Activated naive CD8-positive, alpha-beta T cell treated with anti-CD3 and anti-CD28 coated beads for 36 hours (primary cell): ENCODE data around the gene PRRC2B. TPM values are rescaled to one million over a fixed set of nuclear protein-coding genes. Genes with fewer than 3 reads are reported as not detected.
"Not testable (repeated sequence)": the region's sequence is repeated elsewhere in the genome, so short reads cannot be mapped to it uniquely, and the experiment has no call there.

Experiments
- DNase-seq: peaks from one replicate; pipeline ENCODE4 v3.0.0; 2021
- H3K27ac Mint-ChIP-seq: one replicate; pipeline ENCODE4 v1.8.0; 2022; ENCODE audit warnings: mild to moderate bottlenecking, moderate library complexity, mixed read lengths
- H3K27me3 Mint-ChIP-seq: one replicate; pipeline ENCODE4 v1.8.0; 2022; ENCODE audit warnings: mild to moderate bottlenecking, mixed read lengths
- H3K36me3 Mint-ChIP-seq: one replicate; pipeline ENCODE4 v1.8.0; 2021; ENCODE audit warnings: mild to moderate bottlenecking, mixed read lengths
- H3K4me1 Mint-ChIP-seq: one replicate; pipeline ENCODE4 v1.8.0; 2021; ENCODE audit warnings: mixed read lengths
- H3K4me3 Mint-ChIP-seq: one replicate; pipeline ENCODE4 v1.8.0; 2022; ENCODE audit warnings: mild to moderate bottlenecking, moderate library complexity, mixed read lengths
- H3K9me3 Mint-ChIP-seq: one replicate; pipeline ENCODE4 v1.8.0; 2022; ENCODE audit warnings: mixed read lengths
- total RNA-seq, 2 experiments: library from RNA; stranded (reverse); gene quantifications; one replicate each; pipeline ENCODE4 v1.2.3, GENCODE V29; 2021

The PRRC2B gene
- total RNA-seq, 2 experiments from 2014 or later, result 128 to 135 TPM

- Mint-ChIP-seq H3K27me3 (no peaks in the 10 kb centered on the region), H3K4me1 (peaks cover 22% of the 10 kb centered on the region), H3K27ac (peak overlapping the region; percentile 67), H3K9me3 (no peaks in the 10 kb centered on the region), H3K4me3 (no peak overlapping the region), H3K36me3 (peaks cover 41% of the 10 kb centered on the region)
- DNase-seq, result no peak
These were observed 54.9 kb downstream of the PRRC2B start for GRCh38 chr9:131448818-131449217.

- Mint-ChIP-seq H3K4me3 (no peak overlapping the region), H3K27ac (peak overlapping the region; percentile 67), H3K27me3 (no peaks in the 10 kb centered on the region), H3K36me3 (peaks cover 43% of the 10 kb centered on the region), H3K9me3 (no peaks in the 10 kb centered on the region), H3K4me1 (peaks cover 24% of the 10 kb centered on the region)
- no peak for DNase-seq
These were observed 55.4 kb downstream of the PRRC2B start for GRCh38 chr9:131449276-131449675.

- H3K9me3 Mint-ChIP-seq, result no peaks in the 10 kb centered on the region
- H3K4me1 Mint-ChIP-seq, result peaks cover 22% of the 10 kb centered on the region
- peaks cover 39% of the 10 kb centered on the region for H3K36me3 Mint-ChIP-seq
- H3K27ac Mint-ChIP-seq, result peak overlapping the region; percentile 4
- H3K27me3 Mint-ChIP-seq, result no peaks in the 10 kb centered on the region
- no peak for DNase-seq
- H3K4me3 Mint-ChIP-seq, result no peak overlapping the region
These were observed 60.1 kb downstream of the PRRC2B start for GRCh38 chr9:131454028-131454427.

GRCh38 chr9:131455655-131456054 lies 61.8 kb downstream of the PRRC2B start:
- H3K9me3 Mint-ChIP-seq, H3K4me3 Mint-ChIP-seq, H3K27ac Mint-ChIP-seq, DNase-seq, H3K27me3 Mint-ChIP-seq: not testable (repeated sequence)
- Mint-ChIP-seq H3K36me3 (peaks cover 27% of the 10 kb centered on the region), H3K4me1 (peaks cover 20% of the 10 kb centered on the region)

GRCh38 chr9:131457746-131458145 lies 63.9 kb downstream of the PRRC2B start:
- Mint-ChIP-seq H3K9me3 (no peaks in the 10 kb centered on the region), H3K27me3 (no peaks in the 10 kb centered on the region), H3K36me3 (peaks cover 30% of the 10 kb centered on the region), H3K27ac (peak overlapping the region; percentile 71), H3K4me3 (no peak overlapping the region), H3K4me1 (peaks cover 9% of the 10 kb centered on the region)
- no peak for DNase-seq

- DNase-seq, result no peak
- Mint-ChIP-seq H3K27me3 (no peaks in the 10 kb centered on the region), H3K4me1 (peaks cover 6% of the 10 kb centered on the region), H3K36me3 (peaks cover 26% of the 10 kb centered on the region), H3K9me3 (no peaks in the 10 kb centered on the region), H3K4me3 (no peak overlapping the region), H3K27ac (no peak overlapping the region)
These were observed 65.2 kb downstream of the PRRC2B start for GRCh38 chr9:131459056-131459455.

GRCh38 chr9:131461166-131461565 lies 67.3 kb downstream of the PRRC2B start:
- DNase-seq, result no peak
- H3K4me1 Mint-ChIP-seq, result peaks cover 2% of the 10 kb centered on the region
- no peaks in the 10 kb centered on the region for H3K27me3 Mint-ChIP-seq
- H3K36me3 Mint-ChIP-seq, result peaks cover 20% of the 10 kb centered on the region
- peak overlapping the region; percentile 43 for H3K27ac Mint-ChIP-seq
- no peak overlapping the region for H3K4me3 Mint-ChIP-seq
- no peaks in the 10 kb centered on the region for H3K9me3 Mint-ChIP-seq

- no peaks in the 10 kb centered on the region for H3K27me3 Mint-ChIP-seq
- DNase-seq, result no peak
- no peaks in the 10 kb centered on the region for H3K9me3 Mint-ChIP-seq
- no peak overlapping the region for H3K27ac Mint-ChIP-seq
- peaks cover 2% of the 10 kb centered on the region for H3K4me1 Mint-ChIP-seq
- peaks cover 26% of the 10 kb centered on the region for H3K36me3 Mint-ChIP-seq
- no peak overlapping the region for H3K4me3 Mint-ChIP-seq
These were observed 70.6 kb downstream of the PRRC2B start for GRCh38 chr9:131464354-131465000.

- no peak for DNase-seq
- no peak overlapping the region for H3K27ac Mint-ChIP-seq
- no peak overlapping the region for H3K4me3 Mint-ChIP-seq
- no peaks in the 10 kb centered on the region for H3K27me3 Mint-ChIP-seq
- no peaks in the 10 kb centered on the region for H3K4me1 Mint-ChIP-seq
- peaks cover 33% of the 10 kb centered on the region for H3K36me3 Mint-ChIP-seq
- H3K9me3 Mint-ChIP-seq, result no peaks in the 10 kb centered on the region
These were observed 71.5 kb downstream of the PRRC2B start for GRCh38 chr9:131465401-131465800.

- H3K27me3 Mint-ChIP-seq, result no peaks in the 10 kb centered on the region
- no peak overlapping the region for H3K4me3 Mint-ChIP-seq
- H3K4me1 Mint-ChIP-seq, result no peaks in the 10 kb centered on the region
- H3K36me3 Mint-ChIP-seq, result peaks cover 38% of the 10 kb centered on the region
- no peak overlapping the region for H3K27ac Mint-ChIP-seq
- no peak for DNase-seq
- H3K9me3 Mint-ChIP-seq, result no peaks in the 10 kb centered on the region
These were observed 73.5 kb downstream of the PRRC2B start for GRCh38 chr9:131467214-131467935.

- Mint-ChIP-seq H3K27ac (no peak overlapping the region), H3K9me3 (no peaks in the 10 kb centered on the region), H3K27me3 (no peaks in the 10 kb centered on the region), H3K36me3 (peaks cover 43% of the 10 kb centered on the region), H3K4me3 (no peak overlapping the region), H3K4me1 (peaks cover under 1% of the 10 kb centered on the region)
- no peak for DNase-seq
These were observed 74.1 kb downstream of the PRRC2B start for GRCh38 chr9:131468031-131468430.

- no peak overlapping the region for H3K27ac Mint-ChIP-seq
- peaks cover 47% of the 10 kb centered on the region for H3K36me3 Mint-ChIP-seq
- no peaks in the 10 kb centered on the region for H3K9me3 Mint-ChIP-seq
- no peak overlapping the region for H3K4me3 Mint-ChIP-seq
- DNase-seq, result no peak
- no peaks in the 10 kb centered on the region for H3K27me3 Mint-ChIP-seq
- peaks cover 2% of the 10 kb centered on the region for H3K4me1 Mint-ChIP-seq
These were observed 75.5 kb downstream of the PRRC2B start for GRCh38 chr9:131469356-131469755.

GRCh38 chr9:131469951-131470350 lies 76.1 kb downstream of the PRRC2B start:
- Mint-ChIP-seq H3K4me1 (peaks cover 2% of the 10 kb centered on the region), H3K27me3 (no peaks in the 10 kb centered on the region), H3K36me3 (peaks cover 47% of the 10 kb centered on the region), H3K9me3 (no peaks in the 10 kb centered on the region), H3K27ac (no peak overlapping the region), H3K4me3 (no peak overlapping the region)
- no peak for DNase-seq

- H3K4me1 Mint-ChIP-seq, result peaks cover 2% of the 10 kb centered on the region
- H3K27ac Mint-ChIP-seq, result no peak overlapping the region
- H3K36me3 Mint-ChIP-seq, result peaks cover 48% of the 10 kb centered on the region
- no peaks in the 10 kb centered on the region for H3K27me3 Mint-ChIP-seq
- no peaks in the 10 kb centered on the region for H3K9me3 Mint-ChIP-seq
- no peak for DNase-seq
- H3K4me3 Mint-ChIP-seq, result no peak overlapping the region
These were observed 76.7 kb downstream of the PRRC2B start for GRCh38 chr9:131470581-131470991.

GRCh38 chr9:131472085-131472484 lies 78.2 kb downstream of the PRRC2B start:
- DNase-seq, H3K27me3 Mint-ChIP-seq, H3K4me3 Mint-ChIP-seq, H3K27ac Mint-ChIP-seq, H3K9me3 Mint-ChIP-seq, H3K4me1 Mint-ChIP-seq: not testable (repeated sequence)
- H3K36me3 Mint-ChIP-seq, result peaks cover 44% of the 10 kb centered on the region
